GM12891 (cell line): ENCODE results near the gene JOSD2.
A peak's percentile ranks its signal among the peaks of the same experiment; 100 is the strongest.
"Not testable (repeated sequence)": the region's sequence is repeated elsewhere in the genome, so short reads cannot be mapped to it uniquely, and the experiment has no call there.

Experiments used
- DNase-seq: peaks from one replicate; pipeline ENCODE4 v3.0.0; 2011; ENCODE audit warnings: low spot score; ENCODE audit not compliant: insufficient read length
- FAIRE-seq: peaks from 2 replicates; lab custom pipeline; 2011; peaks lifted over from hg19 to GRCh38; lab: Jason Lieb, UNC
- PAX5 ChIP-seq: IDR thresholded peaks from 2 replicates; pipeline ENCODE4 v1.6.1; 2011; ENCODE audit warnings: low read length, moderate library complexity, mild to moderate bottlenecking; ENCODE audit not compliant: insufficient read depth, severe bottlenecking
- POLR2A ChIP-seq: IDR thresholded peaks from 2 replicates; pipeline ENCODE4 v1.6.1; 2011; ENCODE audit warnings: low read depth, low read length, control low read depth
- POLR2AphosphoS5 ChIP-seq: IDR thresholded peaks from 2 replicates; pipeline ENCODE4 v1.6.1; 2011; ENCODE audit warnings: low read depth, low read length, control low read depth
- POU2F2 ChIP-seq: IDR thresholded peaks from 2 replicates; pipeline ENCODE4 v1.6.1; 2011; ENCODE audit warnings: low read depth, mild to moderate bottlenecking, control low read depth, low read length, moderate library complexity
- SPI1 ChIP-seq: IDR thresholded peaks from 2 replicates; pipeline ENCODE4 v1.6.1; 2011; ENCODE audit warnings: low read depth, low read length, control low read depth
- TAF1 ChIP-seq: IDR thresholded peaks from 2 replicates; pipeline ENCODE4 v1.6.1; 2011; ENCODE audit warnings: low read depth, low read length, control low read depth

The JOSD2 gene

DNA sequence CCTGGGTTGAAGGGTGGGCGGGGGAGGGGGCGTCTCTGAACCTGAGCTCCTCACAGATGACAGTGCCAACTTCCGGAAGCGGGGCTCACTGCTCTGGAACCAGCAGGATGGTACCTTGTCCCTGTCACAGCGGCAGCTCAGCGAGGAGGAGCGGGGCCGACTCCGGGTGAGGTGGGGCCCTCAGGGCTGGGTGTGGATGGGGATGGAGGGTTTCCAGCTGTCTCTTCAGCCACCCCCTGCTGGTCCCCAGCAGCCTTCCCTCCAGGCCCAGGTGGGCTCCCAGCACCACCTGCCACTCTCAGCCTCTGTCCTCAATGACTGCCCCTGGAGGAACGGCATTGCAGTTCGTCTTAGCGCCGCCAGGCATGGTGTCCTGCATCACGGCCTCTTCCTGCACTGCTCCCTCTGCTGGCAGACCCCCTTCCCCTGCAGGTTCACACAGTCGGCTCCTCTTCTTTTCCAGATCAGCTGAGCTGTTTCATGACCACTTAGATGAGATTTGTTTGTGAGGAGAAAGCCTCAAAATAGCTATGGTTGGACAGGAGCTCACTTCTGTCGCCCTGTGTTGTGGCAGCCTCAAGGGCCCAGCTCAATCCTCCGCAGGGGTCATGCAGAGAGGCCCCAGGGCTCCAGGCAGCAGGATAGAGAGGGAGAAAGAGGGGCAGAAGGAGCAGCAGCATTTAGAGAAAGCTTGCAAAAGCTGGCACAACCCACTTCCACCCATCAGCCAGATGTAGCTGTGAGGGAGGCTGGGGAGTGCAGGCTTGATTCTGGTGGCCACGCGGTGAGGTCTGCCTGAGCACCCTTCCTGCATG, 31.9 kb downstream of the JOSD2 start:
- FAIRE-seq (no peak), DNase-seq (no peak)
- TF ChIP-seq PAX5 = no peak
- TF ChIP-seq TAF1 = no peak
- no peak for TF ChIP-seq POLR2AphosphoS5
- no peak for TF ChIP-seq SPI1
- no peak for TF ChIP-seq POLR2A
- no peak for TF ChIP-seq POU2F2

DNA sequence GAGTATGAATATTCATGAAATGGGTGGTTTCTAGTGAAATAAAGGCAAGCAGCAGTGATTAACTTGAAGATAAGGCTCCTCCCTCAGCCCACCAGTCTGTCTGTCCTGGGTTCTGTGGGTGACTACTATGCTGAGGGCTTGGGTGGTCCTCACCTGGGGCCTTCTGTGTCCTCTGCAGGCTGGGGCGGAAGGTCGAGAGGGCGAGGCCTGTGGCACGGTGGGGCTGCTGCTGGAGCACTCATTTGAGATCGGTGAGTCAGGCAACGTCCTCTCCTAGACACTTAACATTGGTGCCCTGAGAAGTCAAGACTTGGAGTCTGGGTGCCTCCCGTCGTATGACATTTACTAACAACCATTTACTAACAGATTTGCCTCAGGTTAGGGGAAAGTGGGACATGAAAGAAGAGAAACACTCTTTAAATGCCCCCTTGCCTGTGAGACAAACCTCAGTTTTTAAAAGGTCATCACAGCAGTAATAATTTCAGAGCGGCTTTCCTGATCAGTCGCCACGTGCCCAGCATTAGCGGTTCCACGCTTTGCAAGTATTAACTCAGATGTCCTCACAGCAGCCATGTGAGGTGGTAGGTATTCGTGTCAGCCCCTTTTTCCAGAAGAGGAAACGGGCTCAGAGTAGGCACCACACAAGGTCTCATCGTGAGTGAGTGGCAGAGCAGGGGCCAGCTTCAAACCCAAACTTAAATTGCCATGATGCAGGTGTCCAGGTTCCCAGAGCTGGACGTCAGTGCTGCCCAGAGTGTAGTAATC, 33.1 kb downstream of the JOSD2 start:
- TF ChIP-seq SPI1 (no peak), TAF1 (no peak), POLR2AphosphoS5 (no peak), PAX5 (no peak), POLR2A (no peak), POU2F2 (no peak)
- FAIRE-seq = no peak
- no peak for DNase-seq

DNA sequence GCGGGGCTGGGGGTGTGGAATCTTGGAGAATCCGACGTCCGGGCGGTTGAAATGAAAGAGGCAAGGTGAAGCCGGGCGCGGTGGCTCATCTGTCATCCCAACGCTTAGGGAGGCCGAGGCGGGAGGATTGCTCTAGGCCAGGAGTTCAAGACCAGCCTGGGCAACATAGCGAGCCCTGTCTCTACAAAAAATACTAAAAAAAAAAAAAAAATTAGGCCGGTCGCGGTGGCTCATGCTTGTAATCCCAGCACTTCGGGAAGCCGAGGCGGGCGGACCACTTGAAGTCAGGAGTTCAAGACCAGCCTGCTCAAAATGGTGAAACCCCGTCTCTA, 34.1 kb downstream of the JOSD2 start:
- no peak for DNase-seq
- TF ChIP-seq POU2F2 (no peak), PAX5 (no peak), POLR2A (no peak), TAF1 (no peak), POLR2AphosphoS5 (no peak), SPI1 (no peak)
- FAIRE-seq = no peak

DNA sequence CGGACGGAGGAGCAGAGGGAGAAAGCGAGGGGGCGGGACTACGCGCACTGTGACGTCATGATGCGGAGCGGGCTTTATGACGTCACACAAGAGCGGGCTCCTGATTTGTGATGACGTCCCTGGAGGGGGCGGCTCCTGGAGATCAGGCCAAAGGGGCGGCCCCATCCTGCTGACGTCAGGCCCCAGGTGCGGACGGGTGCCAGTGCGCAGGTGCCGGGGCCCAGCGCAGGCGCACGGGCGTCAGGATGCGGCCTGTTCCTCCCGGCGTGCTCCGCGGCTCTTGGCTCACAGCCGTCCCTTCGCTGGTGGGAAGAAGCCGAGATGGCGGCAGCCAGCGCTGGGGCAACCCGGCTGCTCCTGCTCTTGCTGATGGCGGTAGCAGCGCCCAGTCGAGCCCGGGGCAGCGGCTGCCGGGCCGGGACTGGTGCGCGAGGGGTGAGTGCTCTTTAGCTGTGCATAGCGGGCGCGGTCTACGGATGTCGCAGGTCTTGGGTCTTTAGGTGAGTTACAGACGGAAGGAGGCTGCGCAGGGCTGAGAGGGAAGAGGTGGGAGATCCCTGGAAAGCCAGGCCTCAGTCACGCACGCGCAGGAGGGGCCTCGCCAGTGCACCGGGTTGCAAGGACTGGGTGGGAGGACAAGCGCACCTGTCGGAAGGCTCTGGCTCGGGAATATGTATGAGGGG, 34.6 kb downstream of the JOSD2 start, which contains the start of the genes EMC10 and GARIN5A:
TSS of gene EMC10 (plus strand) at position 284 of the 683 bp plus-strand sequence. CDS start at position 322, 38 bp downstream.
TSS of gene GARIN5A (minus strand) at position 625 of the 683 bp plus-strand sequence. CDS start at position 165, 460 bp downstream.
- DNase-seq (peak; percentile 100), FAIRE-seq (peak; percentile 91)
- 0 out of 2 replicates have a peak, but pooled peaks have one; percentile 20 for TF ChIP-seq SPI1
- peak; percentile 81 for TF ChIP-seq POU2F2
- peak; percentile 97 for TF ChIP-seq POLR2A
- peak; percentile 98 for TF ChIP-seq POLR2AphosphoS5
- TF ChIP-seq TAF1 = peak; percentile 92
- TF ChIP-seq PAX5 = no peak

DNA sequence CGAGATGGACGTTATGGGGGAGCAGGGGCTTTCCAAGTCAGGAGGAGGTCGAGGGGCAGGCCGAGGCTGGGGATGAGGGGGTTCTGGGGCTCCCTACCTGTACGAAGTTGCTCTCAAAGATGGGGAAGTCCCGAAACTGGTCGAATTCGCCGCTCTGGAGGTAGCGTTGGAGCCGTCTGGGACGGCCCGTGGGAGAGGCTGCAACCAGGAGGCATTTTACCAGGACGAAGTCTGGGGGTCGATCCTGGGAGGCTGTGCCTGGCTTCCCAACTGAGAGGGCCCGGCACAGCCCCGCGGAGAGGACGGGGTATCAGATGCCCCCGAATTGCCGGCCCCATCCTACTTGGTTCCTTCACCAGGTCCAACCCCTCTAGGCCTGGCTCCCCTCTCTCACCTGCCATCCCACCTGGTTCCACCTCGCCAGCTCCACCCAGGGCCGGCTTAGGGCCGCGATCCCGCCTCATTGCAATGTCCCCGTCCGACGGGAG, 35.2 kb downstream of the JOSD2 start:
- TF ChIP-seq PAX5 (no peak), TAF1 (no peak), POLR2A (no peak)
- DNase-seq (no peak), FAIRE-seq (no peak)

DNA sequence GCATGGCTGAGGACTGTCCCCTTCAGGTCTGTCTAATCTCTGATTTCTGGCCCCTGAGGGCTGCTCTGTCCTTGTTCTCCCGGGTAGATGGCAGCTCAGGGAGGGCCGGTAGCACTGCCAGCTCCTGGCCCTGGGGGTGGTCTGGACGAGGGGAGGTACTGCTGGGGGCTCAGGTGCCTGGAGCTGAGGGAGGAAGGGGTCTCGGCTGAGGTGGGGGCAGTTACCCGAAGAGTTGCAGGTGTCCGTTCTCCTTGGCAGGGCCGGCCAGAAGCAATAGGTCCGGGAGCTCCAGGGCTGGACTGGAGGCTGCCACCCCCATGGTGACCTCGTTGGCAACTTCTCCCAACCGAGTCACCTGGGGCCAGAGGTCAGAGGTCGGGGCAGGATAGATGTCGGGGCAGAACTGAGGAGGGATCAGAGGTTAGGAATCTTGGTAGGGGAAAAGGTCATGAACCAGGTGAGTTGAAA, 35.9 kb downstream of the JOSD2 start:
- TF ChIP-seq SPI1 (no peak), POLR2A (no peak), TAF1 (no peak), POU2F2 (no peak), PAX5 (no peak)
- DNase-seq (no peak), FAIRE-seq (no peak)

DNA sequence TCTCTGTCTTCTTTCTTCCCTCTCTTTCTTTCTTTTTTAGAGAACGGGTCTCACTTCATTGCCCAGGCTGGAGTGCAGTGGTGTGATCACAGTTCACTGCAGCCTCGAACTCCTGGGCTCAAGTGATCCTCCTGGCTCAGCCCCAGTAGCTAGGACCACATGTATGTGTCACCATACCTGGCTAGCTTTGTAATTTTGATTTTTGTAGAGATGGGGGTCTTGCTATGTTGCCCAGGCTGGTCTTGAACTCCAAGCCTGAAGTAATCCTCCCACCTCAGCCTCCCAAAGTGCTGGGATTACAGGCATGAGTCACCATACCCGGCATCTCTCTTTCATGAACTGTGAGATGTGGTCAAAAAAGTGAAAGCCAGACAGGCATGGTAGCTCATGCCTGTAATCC, 37.7 kb downstream of the JOSD2 start:
- DNase-seq, FAIRE-seq: not testable (repeated sequence)

DNA sequence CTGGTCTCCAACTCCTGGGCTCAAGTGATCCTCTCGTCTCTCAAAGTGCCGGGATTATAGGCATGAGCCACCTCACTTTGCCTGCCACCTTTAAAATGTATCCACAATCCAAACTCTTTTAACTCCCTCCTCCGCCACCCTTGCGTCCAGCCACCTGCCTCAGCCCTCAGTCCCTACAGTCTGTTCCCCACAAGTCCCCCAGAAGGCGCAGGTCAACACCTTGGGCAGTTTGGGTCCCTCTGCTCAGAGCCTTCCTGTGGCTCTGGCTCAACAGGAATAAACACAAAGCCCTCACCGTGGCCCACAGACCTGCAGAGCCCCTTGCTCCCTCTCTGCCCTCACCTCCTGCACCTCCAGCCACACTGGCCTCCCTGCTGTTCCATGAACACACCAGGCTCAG, 42.2 kb downstream of the JOSD2 start:
- no peak for TF ChIP-seq SPI1
- no peak for TF ChIP-seq PAX5
- TF ChIP-seq POLR2AphosphoS5 = no peak
- no peak for TF ChIP-seq TAF1
- no peak for FAIRE-seq

DNA sequence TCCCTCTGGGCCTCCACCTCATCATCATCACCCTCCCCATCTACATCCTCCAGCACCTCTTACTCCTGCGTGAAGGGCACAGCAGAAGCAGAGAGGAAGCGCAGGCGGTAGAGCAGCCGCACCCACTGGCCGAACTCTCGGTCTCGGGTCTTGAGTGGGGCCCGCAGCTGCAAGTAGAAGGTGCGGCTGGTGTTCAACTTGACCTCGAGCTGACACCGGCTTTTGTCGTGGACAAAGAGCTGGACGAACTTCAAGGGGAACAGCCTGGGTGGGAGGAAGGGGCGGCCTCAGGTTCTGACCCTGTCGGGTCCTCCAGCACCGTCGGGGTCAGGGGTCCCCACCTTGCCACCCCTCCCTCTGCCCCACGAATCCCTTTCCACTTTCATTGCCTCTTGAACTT, 43.4 kb downstream of the JOSD2 start:
- FAIRE-seq (no peak), DNase-seq (no peak)
- TF ChIP-seq POLR2AphosphoS5 (no peak), TAF1 (no peak), SPI1 (no peak), PAX5 (no peak), POU2F2 (no peak), POLR2A (no peak)

More for the DNA sequence above, 42.2 kb downstream of the JOSD2 start:
- DNase-seq = no peak
